Measurements from ENCODE around the gene FES. TPM values are rescaled to one million over a fixed set of nuclear protein-coding genes. Genes with fewer than 3 reads are reported as not detected.
A peak's percentile ranks its signal among the peaks of the same experiment; 100 is the strongest.
"Not testable (repeated sequence)": the region's sequence is repeated elsewhere in the genome, so short reads cannot be mapped to it uniquely, and the experiment has no call there.

The FES gene
- total RNA-seq, 1 donor from 2014 or later: 2.8 TPM

DNA sequence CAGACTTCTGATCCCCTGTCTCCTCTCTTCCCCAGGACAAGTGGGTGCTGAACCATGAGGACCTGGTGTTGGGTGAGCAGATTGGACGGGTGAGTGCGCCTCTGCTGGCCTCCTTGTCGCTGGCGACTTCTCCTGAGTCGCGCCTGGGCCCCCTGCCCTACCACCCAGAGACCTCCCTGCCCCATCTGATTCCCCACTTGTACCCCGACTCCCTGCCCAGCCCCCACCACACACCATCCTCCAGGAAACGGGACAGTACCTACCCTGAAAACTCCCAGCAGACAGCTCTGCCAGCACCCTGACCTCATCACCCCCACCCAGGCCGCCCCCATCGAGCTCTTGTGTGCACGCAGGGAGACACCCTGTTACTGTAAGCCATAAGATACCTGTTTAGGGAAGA lies 7.7 kb downstream of the FES start:
- H3K36me3 Mint-ChIP-seq (ENCODE audit: low read depth): no peaks in the 10 kb centered on the region
- H3K4me3 Mint-ChIP-seq: no peak overlapping the region
- no peaks in the 10 kb centered on the region for H3K27me3 Mint-ChIP-seq (ENCODE audit: low read depth)
- no peaks in the 10 kb centered on the region for H3K9me3 Mint-ChIP-seq
- TF ChIP-seq, protein P1, sequence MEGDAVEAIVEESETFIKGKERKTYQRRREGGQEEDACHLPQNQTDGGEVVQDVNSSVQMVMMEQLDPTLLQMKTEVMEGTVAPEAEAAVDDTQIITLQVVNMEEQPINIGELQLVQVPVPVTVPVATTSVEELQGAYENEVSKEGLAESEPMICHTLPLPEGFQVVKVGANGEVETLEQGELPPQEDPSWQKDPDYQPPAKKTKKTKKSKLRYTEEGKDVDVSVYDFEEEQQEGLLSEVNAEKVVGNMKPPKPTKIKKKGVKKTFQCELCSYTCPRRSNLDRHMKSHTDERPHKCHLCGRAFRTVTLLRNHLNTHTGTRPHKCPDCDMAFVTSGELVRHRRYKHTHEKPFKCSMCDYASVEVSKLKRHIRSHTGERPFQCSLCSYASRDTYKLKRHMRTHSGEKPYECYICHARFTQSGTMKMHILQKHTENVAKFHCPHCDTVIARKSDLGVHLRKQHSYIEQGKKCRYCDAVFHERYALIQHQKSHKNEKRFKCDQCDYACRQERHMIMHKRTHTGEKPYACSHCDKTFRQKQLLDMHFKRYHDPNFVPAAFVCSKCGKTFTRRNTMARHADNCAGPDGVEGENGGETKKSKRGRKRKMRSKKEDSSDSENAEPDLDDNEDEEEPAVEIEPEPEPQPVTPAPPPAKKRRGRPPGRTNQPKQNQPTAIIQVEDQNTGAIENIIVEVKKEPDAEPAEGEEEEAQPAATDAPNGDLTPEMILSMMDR (conservative IDR thresholded peaks at IDR 0.05): no peak
- DNase-seq (ENCODE audit: low read depth, low spot score): no peak
- H3K4me1 Mint-ChIP-seq: no peaks in the 10 kb centered on the region
- H3K27ac Mint-ChIP-seq (ENCODE audit: unreplicated experiment): no peak overlapping the region

DNA sequence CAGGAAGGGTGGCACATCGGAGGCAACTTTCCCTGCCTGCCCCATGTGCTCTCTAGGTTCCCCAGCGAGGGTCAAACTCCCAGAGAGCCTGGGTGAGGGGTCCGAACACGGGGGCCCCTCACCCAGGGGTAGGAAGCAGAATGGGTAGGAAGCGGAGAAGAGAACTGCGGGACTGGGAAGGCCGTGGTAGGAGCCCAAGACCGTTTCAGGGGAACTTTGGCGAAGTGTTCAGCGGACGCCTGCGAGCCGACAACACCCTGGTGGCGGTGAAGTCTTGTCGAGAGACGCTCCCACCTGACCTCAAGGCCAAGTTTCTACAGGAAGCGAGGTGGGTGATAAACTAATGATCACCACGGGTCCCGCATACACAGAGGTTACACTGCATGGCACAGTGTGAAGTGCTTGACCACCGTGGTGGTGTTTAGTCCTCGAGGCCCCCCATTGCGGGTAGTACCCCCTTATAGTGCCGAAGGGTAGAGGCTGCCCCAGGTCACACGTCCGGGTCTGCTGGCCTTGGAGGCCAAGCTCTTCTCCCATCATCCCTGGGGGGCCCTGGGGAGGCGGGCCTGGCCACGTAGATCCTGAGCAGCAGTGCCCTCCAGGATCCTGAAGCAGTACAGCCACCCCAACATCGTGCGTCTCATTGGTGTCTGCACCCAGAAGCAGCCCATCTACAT lies 8.3 kb downstream of the FES start:
- Mint-ChIP-seq H3K27me3 (ENCODE audit: low read depth) (no peaks in the 10 kb centered on the region), H3K36me3 (ENCODE audit: low read depth) (no peaks in the 10 kb centered on the region), H3K4me1 (no peaks in the 10 kb centered on the region), H3K9me3 (no peaks in the 10 kb centered on the region), H3K27ac (ENCODE audit: unreplicated experiment) (peak overlapping the region; percentile 27), H3K4me3 (no peak overlapping the region)
- TF ChIP-seq, protein P1 (conservative IDR thresholded peaks at IDR 0.05): no peak
- DNase-seq (ENCODE audit: low read depth, low spot score): no peak

- DNase-seq (ENCODE audit: low read depth, low spot score): no peak
- no peak overlapping the region for H3K4me3 Mint-ChIP-seq
- H3K4me1 Mint-ChIP-seq: no peaks in the 10 kb centered on the region
These were observed 9.1 kb downstream of the FES start for GRCh38 chr15:90893175-90894090.

DNA sequence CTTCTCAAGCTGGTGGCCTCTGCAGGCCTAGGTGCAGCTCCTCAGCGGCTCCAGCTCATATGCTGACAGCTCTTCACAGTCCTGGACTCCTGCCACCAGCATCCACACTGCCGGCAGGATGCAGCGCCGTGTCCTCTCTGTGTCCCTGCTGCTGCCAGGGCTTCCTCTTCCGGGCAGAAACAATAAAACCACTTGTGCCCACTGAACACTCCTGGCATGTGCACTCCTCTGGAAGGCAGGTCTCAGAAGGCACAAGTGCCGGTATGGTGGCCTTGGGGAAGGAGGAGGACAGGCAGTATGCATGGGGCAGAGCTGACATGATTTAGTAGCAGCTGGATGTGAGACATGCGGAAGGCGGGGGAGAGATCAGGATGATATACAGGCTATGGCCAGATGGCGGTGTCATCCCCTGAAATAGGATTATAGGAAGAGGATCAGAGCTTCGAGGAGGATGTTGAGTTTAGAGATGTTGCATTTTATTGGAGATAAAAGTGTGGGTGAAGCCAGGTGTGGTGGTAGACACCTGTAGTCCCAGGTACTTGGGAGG lies 11.3 kb downstream of the FES start:
- Mint-ChIP-seq H3K27ac (ENCODE audit: unreplicated experiment) (no peak overlapping the region), H3K27me3 (ENCODE audit: low read depth) (no peaks in the 10 kb centered on the region), H3K4me3 (no peak overlapping the region), H3K4me1 (no peaks in the 10 kb centered on the region), H3K36me3 (ENCODE audit: low read depth) (no peaks in the 10 kb centered on the region), H3K9me3 (no peaks in the 10 kb centered on the region)
- DNase-seq (ENCODE audit: low read depth, low spot score): peak; percentile 15
- TF ChIP-seq, protein P1 (conservative IDR thresholded peaks at IDR 0.05): peak; percentile 35

More at GRCh38 chr15:90893175-90894090, 9.1 kb downstream of the FES start:
- Mint-ChIP-seq H3K27ac (ENCODE audit: unreplicated experiment) (no peak overlapping the region), H3K36me3 (ENCODE audit: low read depth) (no peaks in the 10 kb centered on the region), H3K9me3 (no peaks in the 10 kb centered on the region), H3K27me3 (ENCODE audit: low read depth) (no peaks in the 10 kb centered on the region)
- TF ChIP-seq, protein P1 (conservative IDR thresholded peaks at IDR 0.05): no peak

DNA sequence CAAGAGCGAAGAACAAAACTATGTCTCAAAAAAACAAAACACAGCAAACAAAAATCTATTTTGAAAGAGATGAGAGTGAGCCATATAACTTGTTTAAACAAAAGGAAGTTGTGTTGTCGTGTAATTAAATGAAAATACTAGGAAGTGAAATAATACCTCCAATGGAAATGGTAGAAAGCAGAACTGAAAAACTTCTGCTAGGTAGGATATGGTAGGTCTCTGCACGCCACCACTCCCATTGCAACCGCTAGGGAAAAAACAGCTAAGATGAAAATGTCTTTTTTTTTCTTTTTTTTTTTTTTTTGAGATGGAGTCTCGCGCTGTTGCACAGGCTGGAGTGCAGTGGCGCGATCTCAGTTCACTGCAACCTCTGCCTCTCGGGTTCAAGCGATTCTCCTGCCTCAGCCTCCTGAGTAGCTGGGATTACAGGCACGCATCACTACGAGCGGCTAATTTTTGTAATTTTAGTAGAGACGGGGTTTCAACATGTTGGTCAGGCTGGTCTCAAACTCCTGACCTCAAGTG lies 12.9 kb downstream of the FES start:
- H3K4me1 Mint-ChIP-seq: peaks cover 12% of the 10 kb centered on the region
- H3K9me3 Mint-ChIP-seq; H3K36me3 Mint-ChIP-seq (ENCODE audit: low read depth); DNase-seq (ENCODE audit: low read depth, low spot score); H3K4me3 Mint-ChIP-seq; H3K27ac Mint-ChIP-seq (ENCODE audit: unreplicated experiment); H3K27me3 Mint-ChIP-seq (ENCODE audit: low read depth): not testable (repeated sequence)

Measured in neural crest cell (in vitro differentiated cells).